Renal cortex interstitium (tissue), 11 donors: Measurements from ENCODE around the gene FGD1. TPM values are rescaled to one million over a fixed set of nuclear protein-coding genes. Genes with fewer than 3 reads are reported as not detected.

Source experiments
- DNase-seq, 11 donors: peaks; one replicate each; pipeline ENCODE4 v3.0.0-alpha.2; 2013; ENCODE audit warnings: low read depth in 9 of 11, low spot score in 4 of 11; ENCODE audit errors: extremely low read depth in 1 of 11
- polyA plus RNA-seq, 3 donors: library from polyadenylated mRNA; unstranded; fragments of 120-200 nt; gene quantifications; one replicate each; pipeline ENCODE4 v1.2.1, GENCODE V29; 2013; ENCODE audit not compliant: insufficient read length in 3 of 3

The FGD1 gene
- polyA plus RNA-seq, 3 donors: 16.4 to 22.9 (median 19.8) TPM

DNA sequence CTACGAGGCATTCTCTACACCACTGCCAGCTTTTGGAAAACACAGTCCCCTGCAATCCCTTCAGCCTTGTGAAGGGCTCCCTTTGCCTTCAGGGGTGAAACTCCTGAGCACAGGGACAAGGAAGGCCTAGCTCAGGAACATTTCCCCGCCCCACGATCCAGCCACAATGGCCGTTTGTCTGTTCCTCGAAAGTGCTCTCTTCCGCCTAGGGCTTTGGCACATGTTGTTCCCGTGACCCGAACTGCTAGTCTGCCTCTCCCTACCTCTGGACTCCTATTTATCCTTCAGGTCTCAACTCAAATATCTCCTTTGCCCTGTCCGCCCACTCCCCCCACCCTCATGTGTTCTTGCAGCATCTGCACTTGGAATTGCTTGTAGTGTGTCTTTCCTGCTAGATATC, 12.1 kb downstream of the FGD1 start:
- DNase-seq: no peak

DNA sequence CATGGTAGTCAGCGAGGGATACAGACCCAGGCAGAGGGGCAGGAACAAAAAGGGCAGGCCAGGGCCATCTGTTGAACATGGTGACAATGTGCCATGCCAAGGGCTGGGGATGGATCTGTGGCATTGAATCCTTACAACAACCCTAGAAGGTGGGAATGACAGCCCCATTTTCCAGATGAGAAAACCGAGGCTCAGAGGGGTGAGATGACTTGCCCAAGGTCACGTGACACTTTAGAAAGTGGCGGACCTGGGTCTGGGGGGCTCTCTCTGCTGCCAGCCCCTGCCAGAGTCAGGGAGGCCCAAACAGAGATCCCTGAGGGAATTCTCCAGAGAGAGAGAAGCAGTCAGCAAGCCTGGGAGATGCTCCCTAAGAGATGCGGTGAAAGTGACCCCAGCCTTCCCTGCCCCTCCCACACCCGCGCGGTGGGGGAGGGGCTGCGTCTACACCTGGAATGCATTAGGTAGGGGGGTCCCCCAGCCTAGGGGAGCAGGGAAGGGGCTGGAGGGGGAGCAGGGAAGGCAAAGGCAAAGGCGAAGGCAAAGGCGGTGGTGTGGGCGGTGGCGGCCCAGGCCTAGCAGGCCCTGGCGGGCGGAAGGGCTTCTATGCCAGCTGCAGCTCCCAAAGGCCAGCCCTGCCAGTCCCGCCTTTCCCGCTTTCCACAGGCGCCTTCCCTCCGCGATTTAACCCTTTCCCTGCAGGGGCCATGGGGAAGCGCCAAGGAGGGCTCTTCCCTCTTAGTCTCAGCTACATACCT, 13.0 kb downstream of the FGD1 start:
- no peak for DNase-seq

DNA sequence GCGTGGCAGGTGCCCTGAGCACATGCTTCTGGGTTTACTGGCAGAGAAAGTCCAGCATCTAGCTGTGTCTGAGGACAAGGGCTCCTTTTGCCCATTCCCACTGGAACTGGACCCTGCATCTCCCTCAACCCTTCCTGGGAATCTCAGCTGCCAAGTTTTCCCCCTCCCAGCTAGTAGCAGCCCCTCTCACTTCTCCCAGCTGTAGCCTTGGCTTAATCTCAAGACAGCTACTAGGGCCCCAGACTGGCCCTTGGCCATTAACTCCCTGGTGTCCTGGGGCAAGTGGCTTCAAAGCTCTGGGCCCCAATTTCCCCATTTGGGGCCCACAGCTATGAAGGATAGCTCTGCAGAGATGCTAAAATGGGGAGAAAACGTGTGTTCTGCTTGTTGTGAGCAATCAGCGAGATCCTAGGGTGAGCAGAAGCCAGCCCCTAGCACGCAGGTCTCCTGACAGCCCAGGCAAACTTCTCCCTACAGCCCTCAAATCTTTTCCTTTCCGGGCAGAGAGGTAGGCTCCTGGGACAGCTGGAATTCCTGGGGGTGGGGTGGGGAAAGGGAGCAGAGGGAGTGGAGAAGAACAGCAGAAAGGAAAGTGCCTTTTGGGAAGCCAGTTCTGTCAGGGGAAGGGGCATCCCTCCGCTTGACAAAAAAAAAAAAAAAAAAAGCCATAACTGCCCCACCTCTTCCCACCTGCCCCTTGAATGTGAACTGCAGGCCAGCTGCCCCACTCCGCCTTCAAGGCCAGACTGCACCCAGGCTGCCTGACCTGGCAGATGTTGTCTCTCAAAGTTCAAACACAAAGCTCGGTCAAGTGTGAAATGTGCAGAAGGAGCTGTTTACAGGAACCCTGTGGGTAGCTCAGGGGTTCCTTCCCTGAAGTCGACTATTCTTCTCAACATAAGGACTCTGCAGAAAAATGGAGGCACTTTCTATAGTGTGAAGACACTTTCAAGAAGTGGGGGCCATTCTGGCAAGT, 16.6 kb downstream of the FGD1 start:
- DNase-seq: no peak

DNA sequence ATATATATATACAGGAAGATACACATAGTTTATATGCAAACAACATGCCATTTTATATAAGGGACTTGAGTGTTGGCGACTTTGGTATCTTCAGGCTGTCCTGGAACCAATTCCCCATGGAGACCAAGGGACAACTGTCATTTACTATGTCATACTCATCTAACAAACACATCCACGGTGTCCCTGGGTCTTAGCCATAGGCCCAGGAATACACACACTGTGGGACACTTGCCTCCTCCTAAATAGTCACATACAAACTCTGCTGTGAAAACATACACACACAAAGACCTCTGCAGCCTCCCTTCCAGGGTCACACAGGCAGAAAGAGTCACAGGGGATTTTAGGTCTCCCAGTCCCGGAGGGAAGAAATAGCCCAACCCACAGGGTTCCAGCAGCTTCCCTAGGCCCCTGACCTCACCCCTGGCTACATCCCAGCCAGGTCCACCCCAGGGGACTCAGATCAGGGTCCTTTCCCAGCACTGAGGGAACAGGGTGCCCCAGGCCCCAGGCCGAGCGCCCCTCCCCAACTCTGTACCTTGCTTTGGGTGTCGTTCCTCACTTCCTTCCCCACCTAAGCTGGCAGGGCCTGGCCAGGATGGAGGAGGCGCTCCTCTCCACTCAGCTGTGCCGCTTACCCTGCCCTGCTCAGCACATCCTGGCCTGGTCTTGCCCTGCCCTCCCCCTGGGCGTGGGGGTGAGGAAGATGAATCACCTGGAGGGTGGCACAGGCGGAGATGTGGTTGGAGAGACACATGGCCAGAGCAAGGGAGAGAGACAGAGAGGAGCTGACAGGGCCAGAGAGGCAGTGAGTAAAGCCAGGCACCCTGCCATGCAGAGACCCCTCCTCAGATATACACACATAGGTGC, 21.8 kb downstream of the FGD1 start:
- DNase-seq: no peak

DNA sequence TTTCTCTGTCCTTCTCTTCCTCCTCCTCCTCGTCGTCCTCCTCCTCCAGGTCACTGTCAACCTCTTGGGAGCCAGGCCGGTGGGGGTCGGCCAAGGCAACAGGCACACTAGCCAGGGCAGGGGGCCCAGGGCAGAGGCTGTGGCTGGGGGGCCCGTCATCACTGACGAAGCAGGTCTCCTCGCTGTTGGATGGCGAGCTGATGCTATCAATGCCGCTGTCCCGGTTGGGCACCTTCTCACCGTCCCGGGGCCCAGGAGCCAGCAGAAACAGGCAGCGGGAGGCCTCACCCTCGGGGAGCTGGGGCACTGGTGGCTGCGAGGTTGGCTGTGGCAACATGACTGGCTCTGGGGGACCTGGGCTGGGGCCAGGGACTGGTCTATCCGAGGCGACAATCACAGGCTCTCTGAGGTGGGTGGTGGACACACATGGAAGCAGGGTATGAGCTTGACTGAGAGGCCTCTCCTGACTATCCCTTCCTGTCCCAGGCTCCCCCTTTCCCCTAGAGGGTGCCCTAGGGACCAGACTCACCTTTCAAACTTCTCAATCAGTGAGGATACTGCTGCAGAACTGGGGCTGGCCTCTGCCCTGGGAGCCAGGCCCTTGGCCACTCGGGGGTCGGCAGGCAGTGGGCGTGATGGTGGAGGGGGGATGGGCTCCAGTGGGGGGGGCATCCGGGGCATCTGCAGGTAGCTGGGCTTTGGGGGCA, 25.8 kb downstream of the FGD1 start:
- no peak for DNase-seq

DNA sequence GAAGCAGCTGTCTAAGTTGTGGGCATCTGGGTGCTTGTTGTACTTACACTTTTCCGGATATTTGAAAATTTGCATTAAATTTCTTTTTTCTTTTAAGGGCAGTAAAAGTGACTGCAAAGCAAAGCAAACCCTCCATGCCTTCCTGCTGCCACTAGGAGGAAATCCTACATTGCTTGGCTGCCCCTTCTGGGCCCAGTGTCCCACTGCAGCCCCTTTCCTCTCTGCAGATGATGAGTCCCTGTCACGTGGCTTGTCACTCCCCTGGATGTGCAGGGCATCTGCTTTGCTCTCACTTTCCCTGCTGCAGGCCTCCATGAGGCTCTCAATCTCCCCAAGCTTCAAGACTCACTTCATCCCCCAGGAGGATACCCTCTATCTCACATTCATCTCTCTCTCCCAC, 43.1 kb downstream of the FGD1 start:
- DNase-seq: peak in 6 of 11 donors; percentile 1 to 22 (median 10)

DNA sequence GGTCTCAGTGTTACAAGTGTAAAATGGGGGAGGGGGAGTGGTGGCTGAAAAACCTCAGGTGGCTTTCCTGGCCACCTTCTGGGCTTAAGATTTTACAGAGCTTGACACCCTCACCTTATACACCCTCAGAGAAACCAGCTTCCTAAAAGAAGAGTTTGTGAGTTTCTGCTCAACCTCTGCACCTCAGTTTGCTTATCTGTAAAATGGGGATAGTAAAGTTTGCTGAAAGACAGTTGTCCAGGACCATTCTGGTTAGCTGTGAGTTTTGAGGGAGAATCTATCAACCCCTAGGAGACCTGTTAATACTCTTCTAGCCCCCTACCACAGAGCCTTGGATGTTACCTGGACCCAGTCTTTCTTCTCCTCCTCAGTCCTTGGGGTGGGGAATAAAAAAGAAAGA, 46.1 kb downstream of the FGD1 start:
- no peak for DNase-seq

DNA sequence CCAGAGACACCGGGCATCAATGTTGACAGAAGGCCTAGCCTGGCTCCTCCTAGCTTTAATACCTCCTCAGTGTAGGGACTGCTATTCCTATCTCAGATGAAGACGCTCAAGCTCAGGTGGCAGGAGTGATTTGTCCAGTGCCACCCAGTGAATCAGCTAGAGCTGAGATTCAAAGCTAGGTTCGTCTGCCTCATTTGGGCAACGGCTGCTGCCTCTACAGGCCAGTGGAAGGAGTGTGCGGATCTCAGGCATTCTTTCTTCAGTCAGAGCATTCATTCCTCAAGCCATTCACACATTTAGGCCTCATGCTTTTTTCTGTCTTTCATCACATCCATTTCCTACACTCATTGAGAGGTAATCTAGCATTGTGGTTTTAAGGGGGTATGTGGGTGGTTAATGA, 48.6 kb downstream of the FGD1 start:
- no peak for DNase-seq

DNA sequence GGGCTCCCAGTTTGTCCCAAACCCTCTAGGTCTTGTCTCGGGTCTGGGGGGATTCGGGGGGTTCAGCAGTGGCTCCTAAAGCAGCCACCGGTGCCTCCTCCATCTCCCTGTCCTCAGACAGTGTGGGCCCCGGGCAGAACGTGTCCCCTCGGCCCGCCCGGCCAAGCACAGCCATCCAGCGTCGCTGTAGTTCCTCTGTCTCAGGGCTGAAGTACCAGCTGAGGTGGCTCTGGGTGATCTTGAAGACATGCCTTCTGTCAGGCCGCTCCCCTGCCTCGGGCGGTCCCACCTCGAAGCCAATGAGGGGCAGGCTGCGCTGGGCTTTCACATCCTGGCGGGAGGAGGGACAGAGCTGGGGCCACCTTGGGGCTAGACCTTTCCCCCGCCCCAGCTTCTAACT, 50.0 kb downstream of the FGD1 start:
- no peak for DNase-seq

DNA sequence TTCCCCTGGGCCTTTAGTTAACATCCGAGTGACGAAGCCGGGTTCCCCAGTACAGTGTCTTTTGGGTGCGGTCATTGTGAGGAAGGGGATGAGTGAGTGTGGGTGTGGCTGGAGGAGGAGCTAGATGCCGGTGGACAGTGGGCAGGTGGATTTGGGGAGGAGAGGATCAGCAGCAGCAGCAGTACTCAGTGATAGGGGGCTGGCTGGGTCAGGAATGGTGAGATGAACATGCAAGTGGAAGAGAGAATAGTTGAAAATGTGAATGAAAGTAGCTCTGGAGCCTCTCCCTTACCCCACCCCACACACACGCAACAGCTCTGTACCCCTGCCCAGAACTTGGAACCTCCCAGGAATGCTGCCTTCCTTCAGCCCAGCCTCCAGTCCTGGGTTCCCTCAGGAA, 51.3 kb downstream of the FGD1 start:
- DNase-seq: no peak

DNA sequence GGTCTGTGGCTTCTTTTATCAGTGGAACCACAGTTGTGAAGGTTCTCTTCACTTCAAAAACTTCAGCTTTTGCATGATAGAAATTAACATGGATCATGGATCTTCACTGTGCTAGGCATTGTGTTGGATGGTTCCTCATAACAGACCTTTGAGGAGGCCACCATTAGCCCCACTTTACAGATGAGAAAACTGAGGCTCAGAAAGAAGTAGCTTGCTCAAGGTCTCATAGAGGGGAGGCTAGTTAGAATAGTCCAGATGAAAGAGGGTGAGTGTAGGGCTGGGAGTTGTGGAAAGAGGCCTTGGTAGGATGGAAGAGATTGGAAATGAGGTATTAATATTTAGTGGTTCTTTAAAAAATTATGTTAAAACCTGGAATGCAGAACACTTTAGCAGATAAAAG, 53.2 kb downstream of the FGD1 start:
- no peak for DNase-seq

DNA sequence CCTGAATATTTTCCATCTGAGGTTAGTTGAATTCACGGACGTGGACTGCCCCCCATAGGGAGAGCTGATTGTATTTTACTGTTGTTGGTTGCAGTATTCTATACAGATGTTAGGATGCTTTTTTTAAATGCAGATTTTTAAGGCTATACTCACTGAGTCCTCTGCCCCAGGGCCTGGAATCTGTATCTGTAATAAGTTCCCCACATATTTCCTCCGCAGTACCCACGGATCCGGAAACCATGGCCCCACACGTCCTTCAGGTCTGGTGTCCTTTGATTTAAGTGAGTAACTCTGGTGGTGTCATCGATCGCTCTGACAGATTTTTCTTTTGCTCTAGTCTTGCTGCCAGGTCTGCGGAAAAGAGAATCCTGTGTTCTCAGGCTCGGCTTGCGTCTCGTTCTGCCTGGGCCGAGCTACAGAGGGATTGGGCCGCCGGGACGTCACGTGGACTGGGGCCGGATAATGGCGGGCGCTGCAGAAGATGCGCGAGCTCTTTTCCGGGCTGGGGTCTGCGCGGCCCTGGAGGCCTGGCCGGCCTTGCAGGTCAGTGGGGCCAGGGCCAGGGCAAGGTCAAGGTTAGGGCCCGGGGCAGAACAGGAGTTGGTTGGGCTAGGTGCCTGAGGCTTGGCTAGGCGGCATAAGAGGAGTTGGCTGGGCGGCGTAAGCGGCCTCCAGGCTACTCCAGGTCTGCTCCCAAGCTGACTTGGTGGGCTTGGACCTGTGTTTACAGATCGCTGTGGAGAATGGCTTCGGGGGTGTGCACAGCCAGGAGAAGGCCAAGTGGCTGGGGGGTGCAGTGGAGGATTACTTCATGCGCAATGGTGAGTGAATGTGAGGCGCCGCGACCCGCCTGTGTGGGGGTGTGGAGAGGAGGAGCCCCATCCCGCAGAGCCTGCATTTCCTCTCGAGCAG, 55.8 kb downstream of the FGD1 start, which contains the start of gene TSR2:
TSR2 (plus strand) TSS at position 445 of the 912 bp plus-strand sequence; CDS start at position 463, 18 bp downstream.
- DNase-seq: peak; percentile 47 to 84 (median 69)

DNA sequence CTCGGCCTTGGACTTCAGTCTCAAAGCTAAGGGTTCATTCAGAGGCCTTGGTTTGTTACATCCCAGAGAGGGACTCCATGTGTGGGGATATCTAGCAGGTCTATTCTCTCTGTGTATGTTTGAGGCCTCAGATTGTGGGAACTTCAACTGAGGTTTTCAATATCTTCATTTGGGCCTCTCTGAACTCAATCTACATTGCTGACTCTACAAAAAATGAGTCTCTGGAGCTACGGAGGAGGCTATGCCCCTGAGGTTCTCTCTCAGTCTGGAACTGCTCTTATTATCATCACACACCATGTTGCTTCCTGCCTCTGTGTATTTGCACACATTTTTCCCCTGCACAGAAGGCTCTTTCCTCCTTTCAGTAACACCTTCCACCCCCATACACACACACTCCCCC, 60.9 kb downstream of the FGD1 start:
- no peak for DNase-seq

DNA sequence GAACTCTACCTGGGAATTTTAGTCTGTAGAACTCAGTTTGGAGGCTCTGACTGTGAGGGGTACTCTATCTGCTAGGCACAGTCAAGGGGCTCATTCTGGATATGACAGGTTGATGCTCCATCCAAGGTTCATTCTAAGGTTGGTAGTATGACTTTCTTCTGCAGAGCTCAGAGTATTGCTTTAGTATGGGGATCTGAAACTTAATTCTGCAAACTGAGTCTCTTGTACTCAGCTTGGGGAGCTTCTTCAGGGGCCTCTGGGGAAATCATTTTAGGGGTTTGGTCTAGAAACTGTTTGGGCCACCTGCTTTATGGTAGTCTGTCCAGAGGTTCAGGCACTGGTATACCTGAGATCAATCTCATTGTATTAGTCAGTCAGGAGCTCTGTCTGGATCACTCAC, 65.5 kb downstream of the FGD1 start:
- no peak for DNase-seq

DNA sequence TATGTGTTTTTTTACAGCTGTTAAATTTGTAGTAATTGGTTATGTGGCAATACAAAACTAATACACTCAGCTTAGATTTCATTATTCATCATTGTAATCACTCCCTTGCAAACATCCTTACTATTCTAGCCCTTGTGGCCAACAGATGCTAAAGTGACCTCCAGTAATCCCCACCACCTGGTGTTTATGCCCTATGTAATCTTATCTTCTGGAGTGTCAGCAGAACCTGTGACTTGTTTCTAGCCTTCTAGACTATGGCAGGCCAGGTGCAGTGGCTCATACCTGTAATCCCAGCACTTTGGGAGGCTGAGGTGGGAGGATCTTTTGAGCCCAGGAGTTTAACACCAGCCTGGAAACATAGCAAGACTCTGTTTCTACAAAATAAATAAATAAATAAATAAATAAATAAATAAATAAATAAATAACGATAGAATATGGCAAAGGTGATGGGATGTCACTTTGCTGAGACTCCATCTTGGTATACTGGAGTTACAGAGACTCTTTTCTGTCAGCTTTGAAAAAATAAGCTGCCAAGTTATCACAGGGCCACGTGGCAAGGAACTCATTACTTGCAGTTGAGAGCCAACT, 68.1 kb downstream of the FGD1 start:
- no peak for DNase-seq

DNA sequence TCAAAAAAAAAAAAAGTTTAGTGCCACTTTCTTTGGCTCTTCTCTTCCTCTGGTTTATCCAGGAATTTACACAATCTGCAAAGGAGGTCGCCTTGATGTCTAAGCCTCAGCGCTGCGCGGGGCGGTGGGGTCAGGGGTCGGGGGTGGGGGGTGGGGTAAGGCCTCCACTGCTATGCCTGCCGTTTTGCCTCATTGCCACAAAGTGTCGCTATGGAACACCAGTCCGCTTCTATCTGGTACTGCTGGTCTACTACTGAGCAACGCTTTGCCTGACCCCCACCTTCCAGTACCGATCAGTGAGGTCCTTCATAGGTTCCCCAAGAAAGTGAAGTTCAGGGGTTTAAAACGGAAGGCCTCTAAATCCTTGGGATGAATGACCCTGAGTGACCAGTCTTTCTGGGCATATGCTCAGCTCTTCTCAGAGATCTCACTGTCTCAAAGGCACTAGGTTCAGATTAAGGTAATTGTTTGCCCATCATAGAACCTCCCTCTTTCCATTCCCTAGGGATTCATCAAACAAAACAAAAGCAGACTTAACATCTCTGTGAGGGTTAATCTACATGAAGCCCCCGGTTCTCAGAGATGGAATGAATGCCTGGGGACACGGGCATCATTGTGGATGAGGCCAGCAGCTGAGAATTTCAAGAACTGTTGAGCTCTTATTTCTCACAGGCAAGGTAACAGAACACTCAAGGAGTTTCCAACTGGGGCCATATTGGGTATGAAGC, 72.7 kb downstream of the FGD1 start:
- DNase-seq: no peak

DNA sequence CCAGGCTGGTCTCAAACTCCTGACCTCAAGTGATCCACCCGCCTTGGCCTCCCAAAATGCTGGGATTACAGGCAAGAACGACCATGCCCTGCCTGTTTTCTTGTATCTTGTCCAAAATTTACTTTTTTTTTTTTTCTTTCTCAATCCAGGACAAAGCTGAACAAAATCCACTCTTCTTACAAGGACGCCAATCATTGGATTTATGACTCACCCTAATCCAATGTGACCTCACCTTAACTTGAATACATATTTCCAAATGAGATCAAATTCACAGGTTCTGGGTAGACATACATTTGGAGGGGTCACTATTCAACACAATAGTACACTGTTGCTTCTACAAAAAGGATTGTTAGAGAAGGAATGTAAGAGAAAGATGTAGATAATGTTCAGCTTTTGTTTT, 73.9 kb downstream of the FGD1 start:
- no peak for DNase-seq
